HG03095 (cell line): ENCODE results near the gene BLOC1S6.
"Not testable (repeated sequence)": the region's sequence is repeated elsewhere in the genome, so short reads cannot be mapped to it uniquely, and the experiment has no call there.

Source experiments
- ATAC-seq: cut with Tn5 transposase; IDR thresholded peaks from one replicate; pipeline ENCODE4 v1.9.1; 2021; ENCODE audit warnings: moderate library complexity; ENCODE audit not compliant: unreplicated experiment

Gene BLOC1S6

GRCh38 chr15:45637552-45638033 lies 50.4 kb downstream of the BLOC1S6 start:
- ATAC-seq = peak; percentile 49

GRCh38 chr15:45640616-45641015 lies 53.4 kb downstream of the BLOC1S6 start:
- ATAC-seq = no peak

- ATAC-seq = no peak
These were observed 54.2 kb downstream of the BLOC1S6 start for GRCh38 chr15:45641374-45641781.

DNA sequence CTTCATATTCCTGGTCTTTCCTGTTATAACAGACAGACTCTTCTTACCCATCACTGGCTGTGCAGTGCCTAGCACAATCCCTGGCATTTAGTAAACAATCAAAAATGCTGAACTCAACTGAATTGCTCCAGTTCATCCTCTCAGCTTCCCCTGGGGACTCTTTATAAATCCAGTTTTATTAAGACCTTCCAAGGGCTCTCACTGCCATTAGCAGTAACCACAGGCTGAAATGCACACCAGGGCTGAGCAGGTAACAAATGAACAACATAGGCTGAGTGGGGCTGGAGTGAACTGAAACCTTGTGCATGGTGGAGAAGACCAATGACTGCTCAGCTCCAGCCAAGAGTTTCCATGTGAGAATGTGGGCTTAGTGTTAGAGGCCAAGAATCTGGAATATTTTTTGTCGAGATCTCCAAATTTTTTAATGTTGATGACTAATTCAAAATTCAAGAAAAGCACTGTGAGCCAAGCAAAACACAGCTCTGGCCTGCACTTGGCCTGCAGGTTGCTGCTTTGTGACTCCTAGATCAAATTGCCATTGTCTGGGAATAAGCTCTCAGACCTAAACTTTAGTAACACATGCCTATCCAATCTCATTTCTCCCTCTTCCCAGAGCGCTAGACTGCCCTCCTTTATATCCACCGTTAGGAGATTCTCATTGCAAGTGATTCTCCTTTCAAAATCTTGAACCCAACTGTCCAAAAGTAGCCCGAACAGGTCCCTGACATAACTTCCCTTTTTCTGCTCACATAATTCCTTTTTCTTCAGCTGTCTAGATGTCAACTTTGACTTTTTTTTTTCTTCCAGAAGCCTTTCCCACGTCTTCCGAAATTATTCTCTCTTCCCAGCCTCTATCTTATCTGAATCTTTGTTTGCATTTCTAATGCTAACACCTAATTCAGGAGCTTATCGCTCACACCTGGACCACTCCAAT lies 55.1 kb downstream of the BLOC1S6 start:
- no peak for ATAC-seq

DNA sequence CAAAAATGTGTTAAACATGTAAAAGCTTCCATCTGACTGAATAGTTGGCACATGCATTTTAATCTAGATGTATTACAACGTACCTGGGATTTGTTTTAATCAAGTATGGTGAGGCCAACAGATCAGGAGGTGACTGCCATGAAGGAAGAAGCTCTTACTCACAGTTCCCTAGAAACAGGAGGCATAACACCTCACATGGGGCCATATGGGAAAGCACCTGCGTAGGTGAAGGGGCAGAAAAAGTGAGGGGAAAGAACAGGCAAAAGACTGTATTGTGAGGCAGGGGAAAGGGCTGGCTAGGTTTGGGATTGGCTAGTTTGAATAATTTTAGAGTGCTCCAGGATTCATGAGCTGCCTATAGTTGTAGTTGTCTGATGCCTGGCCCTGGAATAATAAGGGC lies 57.3 kb downstream of the BLOC1S6 start:
- no peak for ATAC-seq

DNA sequence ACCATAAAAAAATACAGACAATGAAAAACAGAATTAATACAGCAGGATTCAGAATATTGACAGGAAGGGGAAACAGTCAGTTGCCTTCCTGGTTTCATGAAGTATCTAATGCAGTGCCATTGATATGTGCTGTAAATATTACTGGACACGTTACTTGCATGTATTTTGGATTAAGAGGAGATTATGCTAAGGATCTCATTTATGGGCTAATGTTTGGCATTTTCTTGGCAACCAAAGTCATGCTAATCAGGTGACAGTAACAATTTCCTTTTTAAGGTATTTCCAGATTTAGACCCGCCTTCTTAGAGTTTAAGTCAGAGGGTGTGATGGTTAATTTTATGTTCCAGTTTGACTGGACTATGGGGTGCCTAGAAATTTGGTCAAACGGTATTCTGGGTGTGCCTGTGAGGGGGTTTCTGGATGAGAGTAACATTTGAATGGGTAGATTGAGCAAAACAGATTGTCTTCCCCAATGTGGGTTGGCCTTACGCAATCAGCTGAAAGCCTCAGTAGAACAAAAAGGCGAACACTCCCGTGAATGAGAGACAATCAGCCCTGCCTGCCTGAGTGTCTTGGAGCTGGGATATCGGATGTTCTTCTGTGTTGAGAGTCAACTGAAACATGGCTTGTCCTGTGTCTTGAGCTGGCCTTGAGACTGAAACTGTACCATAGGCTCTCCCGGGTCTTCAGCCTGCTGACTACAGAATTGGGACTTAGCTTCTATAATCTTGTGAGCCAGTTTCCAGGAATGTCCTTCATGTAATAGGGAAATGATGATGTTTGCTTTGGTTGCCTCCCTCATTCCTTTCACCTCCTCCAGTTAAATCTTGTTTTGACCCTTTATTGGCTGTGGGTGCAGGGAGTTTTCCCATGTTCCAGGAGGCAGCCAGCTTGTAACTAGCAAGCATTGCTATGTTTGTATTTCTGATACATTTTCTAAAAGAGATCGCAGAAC lies 58.1 kb downstream of the BLOC1S6 start:
- ATAC-seq = no peak

GRCh38 chr15:45646220-45646619 lies 59.0 kb downstream of the BLOC1S6 start:
- no peak for ATAC-seq

DNA sequence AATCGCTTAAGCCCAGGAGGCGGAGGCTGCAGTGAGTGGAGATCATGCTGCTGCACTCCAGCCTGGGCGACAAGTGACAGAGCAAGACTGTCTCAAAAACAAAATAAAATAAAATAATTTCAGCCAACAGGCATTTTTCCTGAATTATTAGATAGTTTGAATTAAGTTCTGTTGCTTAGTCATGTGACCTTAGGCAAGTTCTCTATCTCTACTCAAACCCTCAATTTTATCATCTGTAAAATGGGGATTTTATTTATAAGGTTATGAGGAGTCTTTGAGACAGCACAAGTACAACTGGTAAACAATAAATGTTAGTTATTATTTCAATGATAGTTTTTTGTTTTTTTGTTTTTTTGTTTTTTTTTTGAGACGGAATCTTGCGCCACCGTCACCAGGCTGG lies 60.6 kb downstream of the BLOC1S6 start:
- ATAC-seq = no peak

DNA sequence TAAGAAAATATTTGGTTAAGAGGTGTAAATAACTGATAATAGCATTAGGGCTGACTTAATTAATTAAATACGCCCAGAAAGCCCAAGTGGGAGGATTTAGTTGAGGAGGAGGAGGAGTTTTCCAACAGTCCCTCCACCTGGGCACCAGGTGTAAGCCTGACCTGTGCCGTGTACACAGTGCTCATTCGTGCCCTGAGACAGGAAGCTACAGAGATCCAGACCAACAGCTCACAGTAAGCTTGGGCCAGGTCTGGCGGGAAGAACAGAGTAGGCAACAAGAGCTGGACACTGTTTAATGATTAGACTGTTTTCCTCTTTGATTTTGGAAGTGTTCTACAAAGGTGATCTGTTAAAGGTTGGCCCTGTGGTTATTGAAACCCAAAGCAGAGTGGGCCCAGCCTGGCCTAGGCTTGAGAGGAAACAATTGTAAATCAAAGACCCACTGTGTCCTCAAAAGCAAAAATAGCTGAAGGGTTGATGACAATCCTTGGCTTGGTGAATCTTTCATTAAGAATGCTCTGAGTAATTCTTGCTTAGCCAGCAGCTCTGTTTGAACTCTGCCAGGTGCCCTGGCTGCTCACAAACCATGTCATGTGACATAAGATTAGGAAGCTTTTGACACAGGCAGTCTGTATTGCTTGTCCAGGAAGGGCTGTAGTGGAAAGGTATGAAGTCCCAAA lies 61.5 kb downstream of the BLOC1S6 start:
- ATAC-seq = no peak

- not testable (repeated sequence) for ATAC-seq
These were observed 62.8 kb downstream of the BLOC1S6 start for GRCh38 chr15:45650007-45650406.

DNA sequence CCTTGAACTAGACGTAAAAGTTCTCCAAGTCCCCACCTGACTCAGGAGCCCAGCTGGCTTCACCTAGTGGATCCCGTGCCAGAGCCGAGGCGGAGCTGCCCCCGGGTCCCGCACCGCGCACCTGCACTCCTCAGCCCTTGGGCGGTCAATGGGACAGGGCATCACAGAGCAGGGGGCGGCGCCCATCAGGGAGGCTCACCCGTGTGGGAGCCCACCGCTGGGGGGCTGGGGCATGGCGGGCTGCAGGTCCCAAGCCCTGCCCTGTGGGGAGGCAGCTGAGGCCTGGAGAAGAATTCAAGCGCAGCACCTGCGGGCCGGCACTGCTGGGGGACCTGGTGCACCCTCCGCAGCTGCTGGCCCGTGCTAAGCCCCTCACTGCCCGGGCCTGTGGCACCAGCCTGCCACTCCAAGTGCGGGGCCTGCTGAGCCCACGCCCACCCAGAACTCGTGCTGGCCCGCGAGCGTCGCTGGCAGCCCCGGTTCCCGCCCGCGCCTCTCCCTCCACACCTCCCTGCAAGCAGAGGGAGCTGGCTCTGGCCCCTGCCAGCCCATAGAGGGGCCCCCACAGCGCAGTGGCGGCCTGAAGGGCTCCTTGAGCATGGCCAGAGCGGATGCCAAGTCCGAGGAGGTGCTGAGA lies 63.8 kb downstream of the BLOC1S6 start:
- no peak for ATAC-seq

DNA sequence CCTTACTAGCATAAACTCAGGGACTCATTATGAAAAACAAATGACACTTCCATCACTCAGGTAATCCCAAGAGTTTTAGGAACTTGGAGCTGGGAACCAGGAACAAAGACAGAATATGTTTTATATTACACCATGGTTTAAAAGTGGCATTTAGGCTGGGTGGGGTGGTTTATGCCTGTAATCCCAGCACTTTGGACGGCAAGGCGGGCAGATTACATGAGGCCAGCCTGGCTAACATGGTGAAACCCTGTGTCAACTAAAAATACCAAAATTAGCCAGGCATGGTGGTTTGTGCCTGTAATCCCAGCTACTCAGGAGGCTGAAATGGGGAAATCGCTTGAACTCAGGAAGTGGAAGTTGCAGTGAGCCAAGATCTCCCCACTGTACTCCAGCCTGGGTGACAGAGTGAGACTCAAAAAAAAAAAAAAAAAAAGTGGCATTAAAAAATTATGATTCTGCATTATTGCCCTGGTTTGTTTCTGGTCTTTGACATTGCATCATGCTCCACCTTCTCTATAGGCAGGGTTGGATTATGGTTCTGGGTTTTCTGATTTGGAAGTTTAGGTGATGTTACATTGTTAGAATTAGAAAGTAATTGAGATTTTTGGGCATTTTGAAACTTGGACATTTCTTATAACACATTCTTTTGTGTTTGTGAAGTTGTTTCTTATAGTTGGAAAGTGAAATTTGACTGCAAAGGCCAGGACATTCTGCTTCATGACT lies 66.7 kb downstream of the BLOC1S6 start:
- ATAC-seq = no peak

- no peak for ATAC-seq
These were observed 67.6 kb downstream of the BLOC1S6 start for GRCh38 chr15:45654749-45655148.

DNA sequence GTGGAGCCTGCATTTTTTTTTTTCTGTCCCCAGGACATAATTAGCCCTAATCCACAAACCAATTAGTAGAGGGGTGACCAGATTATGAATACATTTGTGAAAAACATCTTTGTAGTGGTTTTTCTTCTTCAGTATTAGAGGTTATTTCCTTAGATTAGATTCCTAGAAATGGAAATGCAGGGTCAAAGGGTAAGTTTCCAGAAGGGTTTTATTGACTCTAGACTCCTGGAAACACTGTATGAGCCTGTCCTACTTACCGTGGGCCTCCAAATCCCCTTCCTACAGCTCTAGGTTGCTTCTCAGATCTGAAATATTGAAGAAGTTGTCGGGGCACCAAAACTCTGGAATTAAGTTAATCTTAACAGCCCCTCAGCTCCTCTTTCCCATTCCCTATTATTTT lies 70.1 kb downstream of the BLOC1S6 start:
- no peak for ATAC-seq

DNA sequence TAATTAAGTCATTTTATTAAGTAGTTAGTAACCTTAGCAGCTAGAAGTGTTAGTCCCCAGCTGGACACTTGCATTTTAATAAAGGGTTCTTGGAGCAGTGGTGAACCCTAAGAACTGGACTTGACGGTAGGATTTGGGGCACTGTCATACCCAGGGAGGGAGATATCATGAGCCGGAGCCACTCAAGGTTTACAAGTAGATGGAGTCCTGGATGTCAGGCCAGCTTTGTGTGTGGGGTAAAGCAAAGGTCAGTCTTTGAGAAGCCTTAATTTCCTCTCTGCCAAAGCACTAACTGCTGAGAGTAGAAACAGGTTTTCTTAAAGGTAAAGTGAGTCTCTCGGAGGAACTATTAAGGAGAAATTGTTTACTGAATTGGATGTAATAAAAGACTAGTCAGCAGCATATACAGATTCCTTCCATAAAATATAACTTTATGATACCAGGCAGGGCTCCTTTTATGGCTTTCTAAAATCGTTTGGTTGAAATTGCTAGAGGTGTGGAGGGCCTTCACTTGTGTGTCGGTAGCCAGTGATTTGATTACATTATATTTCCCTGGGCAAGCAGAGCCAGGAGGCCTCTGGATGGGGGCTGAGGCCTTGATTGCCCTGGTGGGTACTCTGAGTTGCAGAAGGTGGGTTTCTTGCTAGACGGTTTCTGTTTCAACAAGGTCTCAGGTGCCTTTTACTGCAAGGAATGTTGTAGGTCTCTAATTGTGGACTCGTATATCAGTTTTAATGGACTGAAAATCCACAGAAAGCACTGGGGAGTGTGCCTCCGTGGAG lies 70.8 kb downstream of the BLOC1S6 start:
- no peak for ATAC-seq
